ENCODE results near the gene CEMP1.

The CEMP1 gene

GRCh38 chr16:2494616-2495015, 36.6 kb downstream of the CEMP1 start:
- TF ChIP-seq TAF1 (IDR thresholded peaks at IDR 0.05; ENCODE audit: borderline replicate concordance, insufficient read depth, low read length) (no peak), SIN3A (IDR thresholded peaks at IDR 0.05; ENCODE audit: borderline replicate concordance, insufficient read depth, low read length) (no peak), REST (IDR thresholded peaks at IDR 0.05; ENCODE audit: insufficient read depth in 1 of 2, low read depth in 2 of 2, low read length in 2 of 2) (no peak), POLR2AphosphoS5 (IDR thresholded peaks at IDR 0.05; ENCODE audit: low read depth, low read length) (no peak), FOXP2 (optimal IDR thresholded peaks at IDR 0.05; ENCODE audit: borderline replicate concordance, extremely low read depth, extremely low read length, insufficient read depth) (no peak)

GRCh38 chr16:2493605-2494004, 37.6 kb downstream of the CEMP1 start:
- TF ChIP-seq TAF1 (IDR thresholded peaks at IDR 0.05; ENCODE audit: borderline replicate concordance, insufficient read depth, low read length) = no peak
- no peak for TF ChIP-seq POLR2AphosphoS5 (IDR thresholded peaks at IDR 0.05; ENCODE audit: low read depth, low read length)
- TF ChIP-seq SIN3A (IDR thresholded peaks at IDR 0.05; ENCODE audit: borderline replicate concordance, insufficient read depth, low read length) = no peak

- TF ChIP-seq TAF1 (IDR thresholded peaks at IDR 0.05; ENCODE audit: borderline replicate concordance, insufficient read depth, low read length) (no peak), SIN3A (IDR thresholded peaks at IDR 0.05; ENCODE audit: borderline replicate concordance, insufficient read depth, low read length) (no peak), POLR2AphosphoS5 (IDR thresholded peaks at IDR 0.05; ENCODE audit: low read depth, low read length) (no peak), FOXP2 (optimal IDR thresholded peaks at IDR 0.05; ENCODE audit: borderline replicate concordance, extremely low read depth, extremely low read length, insufficient read depth) (no peak), REST (IDR thresholded peaks at IDR 0.05; ENCODE audit: insufficient read depth in 1 of 2, low read depth in 2 of 2, low read length in 2 of 2) (no peak)
Measured at GRCh38 chr16:2492292-2492691, 38.9 kb downstream of the CEMP1 start.

- no peak for TF ChIP-seq REST (IDR thresholded peaks at IDR 0.05; ENCODE audit: insufficient read depth in 1 of 2, low read depth in 2 of 2, low read length in 2 of 2)
- no peak for TF ChIP-seq FOXP2 (optimal IDR thresholded peaks at IDR 0.05; ENCODE audit: borderline replicate concordance, extremely low read depth, extremely low read length, insufficient read depth)
- TF ChIP-seq POLR2AphosphoS5 (IDR thresholded peaks at IDR 0.05; ENCODE audit: low read depth, low read length) = no peak
- no peak for TF ChIP-seq SIN3A (IDR thresholded peaks at IDR 0.05; ENCODE audit: borderline replicate concordance, insufficient read depth, low read length)
- TF ChIP-seq TAF1 (IDR thresholded peaks at IDR 0.05; ENCODE audit: borderline replicate concordance, insufficient read depth, low read length) = no peak
Measured at GRCh38 chr16:2490190-2491105, 40.8 kb downstream of the CEMP1 start.

GRCh38 chr16:2489581-2489980, 41.6 kb downstream of the CEMP1 start:
- TF ChIP-seq SIN3A (IDR thresholded peaks at IDR 0.05; ENCODE audit: borderline replicate concordance, insufficient read depth, low read length) (no peak), POLR2AphosphoS5 (IDR thresholded peaks at IDR 0.05; ENCODE audit: low read depth, low read length) (no peak), FOXP2 (optimal IDR thresholded peaks at IDR 0.05; ENCODE audit: borderline replicate concordance, extremely low read depth, extremely low read length, insufficient read depth) (no peak), REST (IDR thresholded peaks at IDR 0.05; ENCODE audit: insufficient read depth in 1 of 2, low read depth in 2 of 2, low read length in 2 of 2) (no peak), TAF1 (IDR thresholded peaks at IDR 0.05; ENCODE audit: borderline replicate concordance, insufficient read depth, low read length) (no peak)
